MM.1S (cell line): ENCODE results near the gene CTAGE1.

ENCODE experiments used
- DNase-seq: peaks from one replicate; pipeline ENCODE4 v3.0.0-alpha.2; 2015
- H2AFZ ChIP-seq: fragments of 300-600 bp; sonication (generic); 2 replicates; pipeline ENCODE4 v1.6.0; 2016; ENCODE audit warnings: antibody characterized with exemption, low read length
- H3F3A ChIP-seq: fragments of 300-600 bp; sonication (generic); 2 replicates; pipeline ENCODE4 v1.6.1; 2016; ENCODE audit warnings: mild to moderate bottlenecking, antibody characterized with exemption, low read length, moderate library complexity, mixed read lengths; ENCODE audit not compliant: insufficient read depth
- H3K27ac ChIP-seq: fragments of 300-600 bp; sonication (generic); 2 replicates; pipeline ENCODE4 v1.5.1; 2016; ENCODE audit warnings: mild to moderate bottlenecking, low read length
- H3K27me3 ChIP-seq: fragments of 300-600 bp; sonication (generic); replicated peaks from 2 replicates; pipeline ENCODE4 v1.6.0; 2016; ENCODE audit warnings: low read length; ENCODE audit not compliant: insufficient read depth
- H3K36me3 ChIP-seq: fragments of 300-600 bp; sonication (generic); replicated peaks from 2 replicates; pipeline ENCODE4 v1.6.1; 2016; ENCODE audit warnings: mild to moderate bottlenecking, low read length, mixed read lengths; ENCODE audit not compliant: insufficient read depth
- H3K4me1 ChIP-seq: fragments of 300-600 bp; sonication (generic); 2 replicates; pipeline ENCODE4 v1.6.1; 2016; ENCODE audit warnings: low read length, mixed read lengths
- H3K4me2 ChIP-seq: fragments of 300-600 bp; sonication (generic); 2 replicates; pipeline ENCODE4 v1.6.0; 2016; ENCODE audit warnings: low read depth, low read length
- H3K4me3 ChIP-seq: fragments of 300-600 bp; sonication (generic); 2 replicates; pipeline ENCODE4 v1.5.1; 2016; ENCODE audit warnings: low read length, mixed read lengths
- H3K79me2 ChIP-seq: fragments of 300-600 bp; sonication (generic); 2 replicates; pipeline ENCODE4 v1.6.1; 2016; ENCODE audit warnings: mixed run types, low read length, mixed read lengths
- H3K9ac ChIP-seq: fragments of 300-600 bp; sonication (generic); 2 replicates; pipeline ENCODE4 v1.6.1; 2016; ENCODE audit warnings: low read length, mixed read lengths
- H3K9me2 ChIP-seq: fragments of 300-600 bp; sonication (generic); replicated peaks from 2 replicates; pipeline ENCODE4 v1.6.1; 2016; ENCODE audit warnings: mild to moderate bottlenecking, low read length, mixed read lengths; ENCODE audit not compliant: insufficient read depth
- H3K9me3 ChIP-seq: fragments of 300-600 bp; sonication (generic); replicated peaks from 2 replicates; pipeline ENCODE4 v1.6.1; 2016; ENCODE audit warnings: mild to moderate bottlenecking, low read length, mixed read lengths; ENCODE audit not compliant: insufficient read depth
- H4K20me1 ChIP-seq: fragments of 300-600 bp; sonication (generic); 2 replicates; pipeline ENCODE4 v1.6.1; 2016; ENCODE audit warnings: mild to moderate bottlenecking, low read length, moderate library complexity, mixed read lengths; ENCODE audit not compliant: insufficient read depth
- EZH2 ChIP-seq: fragments of 300-600 bp; sonication (generic); optimal IDR thresholded peaks from 2 replicates; pipeline ENCODE3; 2017; ENCODE audit warnings: low read depth, mild to moderate bottlenecking, antibody characterized with exemption, low read length, mixed read lengths
- EZH2phosphoT487 ChIP-seq: fragments of 300-600 bp; sonication (generic); IDR thresholded peaks from 2 replicates; pipeline ENCODE4 v1.6.1; 2018; ENCODE audit warnings: antibody characterized with exemption, low read length
- TF ChIP-seq, protein P1 (sequence below): fragments of 300-600 bp; sonication (generic); IDR thresholded peaks from 2 replicates; pipeline ENCODE4 v1.5.1; 2016; ENCODE audit warnings: antibody characterized with exemption, low read length, mixed read lengths

The CTAGE1 gene

DNA sequence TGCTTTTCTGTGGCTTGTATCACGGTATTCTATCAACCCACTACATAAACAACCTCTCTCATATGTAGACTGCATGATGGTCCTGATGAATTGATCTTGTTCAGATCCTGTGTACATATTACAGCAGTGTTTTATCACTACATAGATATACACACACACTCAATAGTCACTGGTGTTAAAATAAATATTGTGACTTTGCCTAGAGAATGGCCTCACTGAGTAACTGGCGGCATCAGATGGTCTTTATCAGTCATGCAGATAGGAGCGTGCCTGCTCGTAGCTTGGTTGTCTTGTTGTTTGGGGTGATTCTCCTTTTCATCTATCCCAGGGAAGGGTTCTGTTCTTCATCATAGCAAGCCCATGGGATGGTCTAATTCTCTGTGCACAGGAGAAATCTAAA lies 18.4 kb upstream of the CTAGE1 start:
- no peaks in the 10 kb centered on the region for H3K27me3 ChIP-seq
- H3K4me2 ChIP-seq, result no peak overlapping the region
- H4K20me1 ChIP-seq, result no peaks in the 10 kb centered on the region
- no peaks in the 10 kb centered on the region for H3K9me2 ChIP-seq
- TF ChIP-seq EZH2phosphoT487, result no peak
- TF ChIP-seq, protein P1, sequence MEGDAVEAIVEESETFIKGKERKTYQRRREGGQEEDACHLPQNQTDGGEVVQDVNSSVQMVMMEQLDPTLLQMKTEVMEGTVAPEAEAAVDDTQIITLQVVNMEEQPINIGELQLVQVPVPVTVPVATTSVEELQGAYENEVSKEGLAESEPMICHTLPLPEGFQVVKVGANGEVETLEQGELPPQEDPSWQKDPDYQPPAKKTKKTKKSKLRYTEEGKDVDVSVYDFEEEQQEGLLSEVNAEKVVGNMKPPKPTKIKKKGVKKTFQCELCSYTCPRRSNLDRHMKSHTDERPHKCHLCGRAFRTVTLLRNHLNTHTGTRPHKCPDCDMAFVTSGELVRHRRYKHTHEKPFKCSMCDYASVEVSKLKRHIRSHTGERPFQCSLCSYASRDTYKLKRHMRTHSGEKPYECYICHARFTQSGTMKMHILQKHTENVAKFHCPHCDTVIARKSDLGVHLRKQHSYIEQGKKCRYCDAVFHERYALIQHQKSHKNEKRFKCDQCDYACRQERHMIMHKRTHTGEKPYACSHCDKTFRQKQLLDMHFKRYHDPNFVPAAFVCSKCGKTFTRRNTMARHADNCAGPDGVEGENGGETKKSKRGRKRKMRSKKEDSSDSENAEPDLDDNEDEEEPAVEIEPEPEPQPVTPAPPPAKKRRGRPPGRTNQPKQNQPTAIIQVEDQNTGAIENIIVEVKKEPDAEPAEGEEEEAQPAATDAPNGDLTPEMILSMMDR, result no peak
- TF ChIP-seq EZH2, result no peak
- H3K4me3 ChIP-seq, result no peak overlapping the region
- H3F3A ChIP-seq, result no peaks in the 10 kb centered on the region
- no peak for DNase-seq
- no peaks in the 10 kb centered on the region for H3K4me1 ChIP-seq
- no peak overlapping the region for H2AFZ ChIP-seq
- H3K79me2 ChIP-seq, result no peaks in the 10 kb centered on the region
- no peaks in the 10 kb centered on the region for H3K36me3 ChIP-seq
- H3K9me3 ChIP-seq, result no peaks in the 10 kb centered on the region
- no peak overlapping the region for H3K27ac ChIP-seq
- H3K9ac ChIP-seq, result no peak overlapping the region

DNA sequence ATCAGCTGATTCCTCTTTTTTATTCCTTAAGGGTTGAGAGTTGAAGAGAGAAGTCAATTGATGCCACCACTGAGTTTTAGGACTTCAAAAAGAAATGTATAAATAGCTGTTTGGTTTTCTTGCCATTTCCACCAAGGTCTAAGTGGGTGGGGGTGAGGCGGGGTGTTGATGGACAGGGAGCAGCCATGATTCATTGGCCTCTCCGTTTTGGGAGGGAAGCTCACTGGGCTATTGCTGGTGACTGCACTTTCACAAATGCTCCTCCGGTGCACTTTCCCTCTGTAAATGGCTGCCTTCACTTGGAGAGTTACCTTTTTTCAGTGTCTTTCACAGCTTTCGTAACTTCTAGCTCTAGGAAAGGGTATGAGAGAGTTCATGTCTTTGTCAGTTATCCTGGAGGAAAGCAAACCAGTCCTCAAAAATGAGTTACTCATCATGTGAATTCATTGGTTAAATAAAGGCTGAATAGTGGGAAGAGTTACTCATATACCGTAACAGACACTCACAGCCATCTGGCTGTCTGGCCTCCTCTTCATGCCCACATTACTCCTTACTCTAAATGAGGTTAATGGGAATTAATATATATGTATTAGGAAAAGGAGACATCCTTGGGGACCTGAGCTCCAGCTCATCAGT lies 17.4 kb upstream of the CTAGE1 start:
- Histone ChIP-seq H3K4me3 (no peak overlapping the region), H3K79me2 (no peaks in the 10 kb centered on the region), H3K4me2 (no peak overlapping the region), H2AFZ (no peak overlapping the region), H3K9ac (no peak overlapping the region), H3K36me3 (no peaks in the 10 kb centered on the region), H4K20me1 (no peaks in the 10 kb centered on the region), H3K9me2 (no peaks in the 10 kb centered on the region), H3F3A (no peaks in the 10 kb centered on the region), H3K9me3 (no peaks in the 10 kb centered on the region), H3K27me3 (no peaks in the 10 kb centered on the region), H3K27ac (no peak overlapping the region), H3K4me1 (no peaks in the 10 kb centered on the region)
- DNase-seq, result no peak
- TF ChIP-seq, protein P1, result no peak
- TF ChIP-seq EZH2 (no peak), EZH2phosphoT487 (no peak)

DNA sequence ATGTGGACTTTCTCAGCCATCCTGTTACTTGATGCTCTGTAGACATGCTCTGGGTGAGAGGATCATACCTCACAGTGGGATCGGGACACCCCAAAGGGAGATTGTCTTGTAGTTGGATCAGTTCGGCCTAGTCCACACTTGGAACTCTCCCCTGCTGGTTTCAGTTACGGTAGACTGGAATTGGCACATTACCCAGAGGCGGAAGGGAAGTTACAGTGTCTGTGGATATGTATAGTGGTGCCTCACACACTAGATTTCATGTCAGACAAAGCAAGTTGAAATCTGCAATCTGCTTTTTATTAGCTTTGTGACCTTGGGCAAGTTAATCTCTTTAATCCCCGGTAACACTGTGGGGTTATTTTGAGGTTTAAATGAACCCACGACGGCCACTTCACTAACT lies 16.2 kb upstream of the CTAGE1 start:
- no peak overlapping the region for H2AFZ ChIP-seq
- H4K20me1 ChIP-seq, result no peaks in the 10 kb centered on the region
- H3K9ac ChIP-seq, result no peak overlapping the region
- no peak overlapping the region for H3K27ac ChIP-seq
- no peaks in the 10 kb centered on the region for H3K36me3 ChIP-seq
- no peaks in the 10 kb centered on the region for H3F3A ChIP-seq
- no peaks in the 10 kb centered on the region for H3K9me3 ChIP-seq
- TF ChIP-seq EZH2phosphoT487 (no peak), EZH2 (no peak)
- TF ChIP-seq, protein P1, result no peak
- no peaks in the 10 kb centered on the region for H3K9me2 ChIP-seq
- H3K27me3 ChIP-seq, result no peaks in the 10 kb centered on the region
- DNase-seq, result no peak
- no peaks in the 10 kb centered on the region for H3K79me2 ChIP-seq
- no peaks in the 10 kb centered on the region for H3K4me1 ChIP-seq
- H3K4me2 ChIP-seq, result no peak overlapping the region
- H3K4me3 ChIP-seq, result no peak overlapping the region
